ENCODE measurements around the gene CD1E. TPM values are rescaled to one million over a fixed set of nuclear protein-coding genes. Genes with fewer than 3 reads are reported as not detected.

Gene CD1E
- total RNA-seq, 3 donors from 2014 or later (not counting 1 experiment from before 2014, with no cell fraction given), result 0.73 TPM; not detected in 2

GRCh38 chr1:158396646-158397045 lies 43.0 kb downstream of the CD1E start:
- Histone ChIP-seq H3K27ac (ENCODE audit: low read length) (no peak overlapping the region), H3K4me1 (ENCODE audit: control insufficient read depth, insufficient read depth, low read length) (no peaks in the 10 kb centered on the region), H3K27me3 (ENCODE audit: control insufficient read depth, insufficient read depth, low read length) (peaks cover 7% of the 10 kb centered on the region), H3K4me3 (ENCODE audit: low read length) (no peak overlapping the region), H3K9me3 (ENCODE audit: control insufficient read depth, insufficient read depth, low read length) (no peaks in the 10 kb centered on the region), H3K36me3 (ENCODE audit: control insufficient read depth, insufficient read depth, low read length) (no peaks in the 10 kb centered on the region)
- no peak for TF ChIP-seq CTCF (IDR thresholded peaks at IDR 0.05)
- no peak for DNase-seq
- Mint-ChIP-seq H3K4me1 (peaks cover 5 to 6% of the 10 kb centered on the region in 2 donors), H3K27ac (no peak overlapping the region), H3K9me3 (no peaks in the 10 kb centered on the region), H3K4me3 (no peak overlapping the region), H3K36me3 (no peaks in the 10 kb centered on the region), H3K27me3 (ENCODE audit: low read depth in 2 of 2) (peaks cover 19 to 44% of the 10 kb centered on the region in 2 donors)
- 100% methylated on average over 3 of the region's 3 CpGs for WGBS (ENCODE audit: insufficient coverage)
- ATAC-seq, result no peak
- intact Hi-C loops (cut with micrococcal nuclease), result no loop called here

DNA sequence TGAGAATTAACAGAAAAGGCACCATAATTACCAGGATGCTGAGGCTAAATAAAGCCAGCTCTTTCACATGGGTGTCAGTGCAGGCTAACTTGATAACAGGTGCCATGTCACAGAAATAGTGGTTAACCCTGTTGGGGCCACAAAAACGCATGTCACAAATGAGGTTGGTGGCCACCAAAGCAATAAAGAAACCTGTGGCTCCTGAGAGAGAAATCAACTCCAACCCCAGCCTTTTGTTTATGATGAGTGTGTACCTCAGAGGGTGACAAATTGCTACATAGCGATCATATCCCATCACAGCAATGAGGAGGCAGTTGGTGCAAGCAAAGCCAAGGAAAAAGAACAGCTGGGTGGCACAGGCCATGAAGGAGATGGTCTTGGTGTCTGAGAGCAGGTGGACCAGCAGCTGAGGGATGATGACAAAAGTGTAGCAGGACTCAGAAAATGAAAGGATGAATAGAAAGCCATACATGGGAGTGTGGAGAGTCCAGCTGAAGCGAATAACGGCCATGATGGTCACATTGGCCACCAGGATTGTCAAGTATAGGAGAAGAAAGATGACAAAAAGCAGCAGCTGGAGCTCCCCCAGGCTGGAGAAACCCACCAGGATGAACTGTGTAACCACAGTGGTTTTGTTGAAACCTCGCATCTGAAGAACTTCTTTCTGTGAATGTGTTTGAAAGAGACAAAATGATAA lies 45.3 kb downstream of the CD1E start, which contains the start of gene OR10T2:
OR10T2 (minus strand) TSS at position 649 of the 697 bp plus-strand sequence; CDS start at position 649, 0 bp downstream.
- H3K27me3 ChIP-seq (ENCODE audit: control insufficient read depth, insufficient read depth, low read length), result peaks cover 8% of the 10 kb centered on the region
- no peak within 1 kb of the TSS for H3K4me3 Mint-ChIP-seq
- H3K36me3 ChIP-seq (ENCODE audit: control insufficient read depth, insufficient read depth, low read length), result no peaks in the 10 kb centered on the region
- no peak for DNase-seq
- intact Hi-C loops (cut with micrococcal nuclease), result no loop called here
- no peak within 1 kb of the TSS for H3K4me3 ChIP-seq (ENCODE audit: low read length)
- H3K27me3 Mint-ChIP-seq (ENCODE audit: low read depth in 2 of 2), result peaks cover 25 to 65% of the 10 kb centered on the region in 2 donors
- WGBS (ENCODE audit: insufficient coverage), result 48% methylated on average over 4 of the region's 5 CpGs
- H3K27ac ChIP-seq (ENCODE audit: low read length), result no peak within 1 kb of the TSS
- ATAC-seq, result peak in 1 of 3 donors; percentile 7
- H3K9me3 ChIP-seq (ENCODE audit: control insufficient read depth, insufficient read depth, low read length), result no peaks in the 10 kb centered on the region
- no peak for TF ChIP-seq CTCF (IDR thresholded peaks at IDR 0.05)
- H3K27ac Mint-ChIP-seq, result no peak within 1 kb of the TSS
- H3K36me3 Mint-ChIP-seq, result no peaks in the 10 kb centered on the region
- peaks cover 5 to 6% of the 10 kb centered on the region in 2 donors for H3K4me1 Mint-ChIP-seq
- H3K9me3 Mint-ChIP-seq, result no peaks in the 10 kb centered on the region
- H3K4me1 ChIP-seq (ENCODE audit: control insufficient read depth, insufficient read depth, low read length), result no peaks in the 10 kb centered on the region

DNA sequence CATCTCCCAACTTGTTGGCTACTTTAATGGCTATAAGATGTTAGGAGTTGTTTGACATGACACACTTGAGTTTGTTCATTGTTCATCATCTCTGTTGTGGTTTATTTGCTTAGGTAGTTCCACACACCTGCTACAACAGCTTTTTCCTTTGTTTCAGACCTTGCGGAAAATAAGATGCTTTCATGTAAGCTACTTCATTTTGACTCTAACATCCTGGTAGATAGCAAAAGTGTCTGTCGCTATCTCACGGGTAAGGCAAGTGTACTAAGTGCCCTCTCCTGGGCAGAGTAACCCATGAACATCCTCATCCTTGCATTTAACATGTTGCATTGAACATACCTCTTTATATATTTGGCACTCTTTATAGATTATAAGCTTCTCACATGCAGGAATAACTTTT lies 47.2 kb downstream of the CD1E start:
- DNase-seq, result no peak
- WGBS (ENCODE audit: insufficient coverage), result 73% methylated on average over 3 of the region's 3 CpGs
- intact Hi-C loops (cut with micrococcal nuclease), result no loop called here
- H3K9me3 Mint-ChIP-seq, result no peaks in the 10 kb centered on the region
- Histone ChIP-seq H3K4me1 (ENCODE audit: control insufficient read depth, insufficient read depth, low read length) (no peaks in the 10 kb centered on the region), H3K27ac (ENCODE audit: low read length) (no peak overlapping the region), H3K27me3 (ENCODE audit: control insufficient read depth, insufficient read depth, low read length) (peaks cover 11% of the 10 kb centered on the region), H3K4me3 (ENCODE audit: low read length) (no peak overlapping the region), H3K36me3 (ENCODE audit: control insufficient read depth, insufficient read depth, low read length) (no peaks in the 10 kb centered on the region), H3K9me3 (ENCODE audit: control insufficient read depth, insufficient read depth, low read length) (no peaks in the 10 kb centered on the region)
- peaks cover 33 to 74% of the 10 kb centered on the region in 2 donors for H3K27me3 Mint-ChIP-seq (ENCODE audit: low read depth in 2 of 2)
- H3K36me3 Mint-ChIP-seq, result no peaks in the 10 kb centered on the region
- H3K27ac Mint-ChIP-seq, result no peak overlapping the region
- no peak overlapping the region for H3K4me3 Mint-ChIP-seq
- TF ChIP-seq CTCF (IDR thresholded peaks at IDR 0.05), result no peak
- ATAC-seq, result no peak
- peaks cover 5 to 6% of the 10 kb centered on the region in 2 donors for H3K4me1 Mint-ChIP-seq

DNA sequence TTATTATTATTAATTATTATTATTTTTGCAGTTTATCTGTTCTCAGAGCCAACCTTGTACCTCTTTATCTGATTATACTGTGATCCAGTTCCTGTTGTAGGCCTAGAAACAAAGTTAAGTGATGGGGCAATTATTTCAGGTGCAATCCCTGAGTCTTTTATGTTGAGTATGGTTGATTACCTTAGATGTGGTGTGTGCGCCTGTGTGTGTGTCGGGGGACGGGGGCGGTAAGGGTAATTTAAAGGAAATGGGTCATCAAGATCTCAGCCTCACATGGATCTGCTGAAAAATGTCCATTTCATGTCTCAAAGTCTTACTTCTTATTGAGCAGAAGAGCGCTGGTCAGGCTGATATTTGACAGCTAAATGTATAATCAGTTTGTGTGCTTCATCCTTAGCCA lies 53.4 kb downstream of the CD1E start:
- H3K4me3 Mint-ChIP-seq, result no peak overlapping the region
- intact Hi-C loops (cut with micrococcal nuclease), result no loop called here
- Histone ChIP-seq H3K36me3 (ENCODE audit: control insufficient read depth, insufficient read depth, low read length) (no peaks in the 10 kb centered on the region), H3K27ac (ENCODE audit: low read length) (no peak overlapping the region), H3K4me1 (ENCODE audit: control insufficient read depth, insufficient read depth, low read length) (no peaks in the 10 kb centered on the region), H3K4me3 (ENCODE audit: low read length) (no peak overlapping the region), H3K27me3 (ENCODE audit: control insufficient read depth, insufficient read depth, low read length) (peaks cover 7% of the 10 kb centered on the region), H3K9me3 (ENCODE audit: control insufficient read depth, insufficient read depth, low read length) (no peaks in the 10 kb centered on the region)
- no peaks in the 10 kb centered on the region for H3K4me1 Mint-ChIP-seq
- no peaks in the 10 kb centered on the region for H3K9me3 Mint-ChIP-seq
- no peak for ATAC-seq
- H3K27ac Mint-ChIP-seq, result no peak overlapping the region
- WGBS (ENCODE audit: insufficient coverage), result 56% methylated on average over 5 of the region's 5 CpGs
- TF ChIP-seq CTCF (IDR thresholded peaks at IDR 0.05), result no peak
- peaks cover 21 to 58% of the 10 kb centered on the region in 2 donors for H3K27me3 Mint-ChIP-seq (ENCODE audit: low read depth in 2 of 2)
- DNase-seq, result no peak
- no peaks in the 10 kb centered on the region for H3K36me3 Mint-ChIP-seq

Data from natural killer cell (primary cell).